ENCODE data around the gene SYTL3. TPM values are rescaled to one million over a fixed set of nuclear protein-coding genes. Genes with fewer than 3 reads are reported as not detected.
"Not testable (repeated sequence)": the region's sequence is repeated elsewhere in the genome, so short reads cannot be mapped to it uniquely, and the experiment has no call there.

The SYTL3 gene
- total and polyA plus RNA-seq, 2 experiments from 2014 or later = 0.07 TPM; not detected in 1

DNA sequence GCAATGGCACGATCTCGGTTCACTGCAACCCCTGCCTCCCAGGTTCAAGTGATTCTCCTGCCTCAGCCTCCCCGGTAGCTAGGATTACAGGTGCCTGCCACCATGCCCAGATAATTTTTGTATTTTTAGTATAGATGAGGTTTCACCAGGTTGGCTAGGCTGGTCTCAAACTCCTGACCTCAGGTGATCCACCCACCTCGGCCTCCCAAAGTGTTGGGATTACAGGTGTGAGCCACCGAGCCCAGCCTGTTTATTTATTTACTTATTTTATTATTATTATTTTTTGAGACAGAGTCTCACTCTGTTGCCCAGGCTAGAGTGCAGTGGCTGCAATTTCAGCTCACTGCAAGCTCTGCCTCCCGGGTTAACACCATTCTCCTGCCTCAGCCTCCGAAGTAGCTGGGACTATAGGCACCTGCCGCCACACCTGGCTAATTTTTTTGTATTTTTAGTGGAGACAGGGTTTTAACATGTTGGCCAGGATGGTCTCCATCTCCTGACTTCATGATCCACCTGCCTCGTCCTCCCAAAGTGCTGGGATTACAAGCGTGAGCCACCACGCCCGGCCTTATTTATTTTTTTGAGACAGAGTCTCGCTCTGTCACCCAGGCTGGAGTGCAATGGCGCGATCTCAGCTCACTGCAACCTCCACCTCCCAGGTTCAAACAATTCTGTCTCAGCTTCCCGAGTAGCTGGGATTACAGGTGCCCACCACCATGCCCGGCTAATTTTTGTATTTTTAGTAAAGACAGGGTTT is 2.3 kb downstream of the SYTL3 start:
- not testable (repeated sequence) for H3F3A ChIP-seq (replicated peaks; ENCODE audit: low read depth); H3K27me3 ChIP-seq (ENCODE audit: insufficient read depth); H3K4me3 ChIP-seq; H3K36me3 ChIP-seq (ENCODE audit: insufficient read depth); H3K36me3 Mint-ChIP-seq (ENCODE audit: low read depth); H3K9me3 Mint-ChIP-seq; H3K4me2 ChIP-seq; ATAC-seq; H3K4me1 ChIP-seq (ENCODE audit: insufficient read depth); H4K20me1 ChIP-seq (replicated peaks; ENCODE audit: insufficient read depth); H3K9me2 ChIP-seq (ENCODE audit: insufficient read depth); H3K27ac ChIP-seq (ENCODE audit: low read depth); DNase-seq (ENCODE audit: low spot score); H3K27ac Mint-ChIP-seq; H3K79me2 ChIP-seq (replicated peaks; ENCODE audit: insufficient read depth); H3K4me3 Mint-ChIP-seq
- peaks cover 10% of the 10 kb centered on the region for H3K27me3 Mint-ChIP-seq (ENCODE audit: insufficient read depth, low read depth, poor library complexity)
- H3K4me1 Mint-ChIP-seq = peaks cover 22% of the 10 kb centered on the region
- peak overlapping the region; percentile 28; the same call in 1 of the 2 replicates for H2AFZ ChIP-seq

- Histone ChIP-seq H3K27ac (ENCODE audit: low read depth) (no peak overlapping the region), H3K9me2 (ENCODE audit: insufficient read depth) (no peaks in the 10 kb centered on the region)
- ATAC-seq = peak; percentile 35; the same call in 1 of the 3 replicates
These were observed 3.9 kb downstream of the SYTL3 start for GRCh38 chr6:158653577-158654354.

More at GRCh38 chr6:158653577-158654354, 3.9 kb downstream of the SYTL3 start:
- Mint-ChIP-seq H3K36me3 (ENCODE audit: low read depth) (no peaks in the 10 kb centered on the region), H3K27ac (no peak overlapping the region), H3K9me3 (no peaks in the 10 kb centered on the region), H3K4me1 (peaks cover 22% of the 10 kb centered on the region), H3K4me3 (no peak overlapping the region), H3K27me3 (ENCODE audit: insufficient read depth, low read depth, poor library complexity) (peaks cover 10% of the 10 kb centered on the region)
- no peaks in the 10 kb centered on the region for H4K20me1 ChIP-seq (replicated peaks; ENCODE audit: insufficient read depth)
- H3F3A ChIP-seq (replicated peaks; ENCODE audit: low read depth) = no peaks in the 10 kb centered on the region
- H3K4me3 ChIP-seq = no peak overlapping the region
- H2AFZ ChIP-seq = peak overlapping the region; percentile 83; the same call in 1 of the 2 replicates
- DNase-seq (ENCODE audit: low spot score) = no peak
- no peaks in the 10 kb centered on the region for H3K79me2 ChIP-seq (replicated peaks; ENCODE audit: insufficient read depth)
- H3K4me2 ChIP-seq = no peak overlapping the region
- H3K4me1 ChIP-seq (ENCODE audit: insufficient read depth) = peaks cover 8% of the 10 kb centered on the region
- H3K27me3 ChIP-seq (ENCODE audit: insufficient read depth) = no peaks in the 10 kb centered on the region
- no peaks in the 10 kb centered on the region for H3K36me3 ChIP-seq (ENCODE audit: insufficient read depth)
- TF ChIP-seq, protein P1, sequence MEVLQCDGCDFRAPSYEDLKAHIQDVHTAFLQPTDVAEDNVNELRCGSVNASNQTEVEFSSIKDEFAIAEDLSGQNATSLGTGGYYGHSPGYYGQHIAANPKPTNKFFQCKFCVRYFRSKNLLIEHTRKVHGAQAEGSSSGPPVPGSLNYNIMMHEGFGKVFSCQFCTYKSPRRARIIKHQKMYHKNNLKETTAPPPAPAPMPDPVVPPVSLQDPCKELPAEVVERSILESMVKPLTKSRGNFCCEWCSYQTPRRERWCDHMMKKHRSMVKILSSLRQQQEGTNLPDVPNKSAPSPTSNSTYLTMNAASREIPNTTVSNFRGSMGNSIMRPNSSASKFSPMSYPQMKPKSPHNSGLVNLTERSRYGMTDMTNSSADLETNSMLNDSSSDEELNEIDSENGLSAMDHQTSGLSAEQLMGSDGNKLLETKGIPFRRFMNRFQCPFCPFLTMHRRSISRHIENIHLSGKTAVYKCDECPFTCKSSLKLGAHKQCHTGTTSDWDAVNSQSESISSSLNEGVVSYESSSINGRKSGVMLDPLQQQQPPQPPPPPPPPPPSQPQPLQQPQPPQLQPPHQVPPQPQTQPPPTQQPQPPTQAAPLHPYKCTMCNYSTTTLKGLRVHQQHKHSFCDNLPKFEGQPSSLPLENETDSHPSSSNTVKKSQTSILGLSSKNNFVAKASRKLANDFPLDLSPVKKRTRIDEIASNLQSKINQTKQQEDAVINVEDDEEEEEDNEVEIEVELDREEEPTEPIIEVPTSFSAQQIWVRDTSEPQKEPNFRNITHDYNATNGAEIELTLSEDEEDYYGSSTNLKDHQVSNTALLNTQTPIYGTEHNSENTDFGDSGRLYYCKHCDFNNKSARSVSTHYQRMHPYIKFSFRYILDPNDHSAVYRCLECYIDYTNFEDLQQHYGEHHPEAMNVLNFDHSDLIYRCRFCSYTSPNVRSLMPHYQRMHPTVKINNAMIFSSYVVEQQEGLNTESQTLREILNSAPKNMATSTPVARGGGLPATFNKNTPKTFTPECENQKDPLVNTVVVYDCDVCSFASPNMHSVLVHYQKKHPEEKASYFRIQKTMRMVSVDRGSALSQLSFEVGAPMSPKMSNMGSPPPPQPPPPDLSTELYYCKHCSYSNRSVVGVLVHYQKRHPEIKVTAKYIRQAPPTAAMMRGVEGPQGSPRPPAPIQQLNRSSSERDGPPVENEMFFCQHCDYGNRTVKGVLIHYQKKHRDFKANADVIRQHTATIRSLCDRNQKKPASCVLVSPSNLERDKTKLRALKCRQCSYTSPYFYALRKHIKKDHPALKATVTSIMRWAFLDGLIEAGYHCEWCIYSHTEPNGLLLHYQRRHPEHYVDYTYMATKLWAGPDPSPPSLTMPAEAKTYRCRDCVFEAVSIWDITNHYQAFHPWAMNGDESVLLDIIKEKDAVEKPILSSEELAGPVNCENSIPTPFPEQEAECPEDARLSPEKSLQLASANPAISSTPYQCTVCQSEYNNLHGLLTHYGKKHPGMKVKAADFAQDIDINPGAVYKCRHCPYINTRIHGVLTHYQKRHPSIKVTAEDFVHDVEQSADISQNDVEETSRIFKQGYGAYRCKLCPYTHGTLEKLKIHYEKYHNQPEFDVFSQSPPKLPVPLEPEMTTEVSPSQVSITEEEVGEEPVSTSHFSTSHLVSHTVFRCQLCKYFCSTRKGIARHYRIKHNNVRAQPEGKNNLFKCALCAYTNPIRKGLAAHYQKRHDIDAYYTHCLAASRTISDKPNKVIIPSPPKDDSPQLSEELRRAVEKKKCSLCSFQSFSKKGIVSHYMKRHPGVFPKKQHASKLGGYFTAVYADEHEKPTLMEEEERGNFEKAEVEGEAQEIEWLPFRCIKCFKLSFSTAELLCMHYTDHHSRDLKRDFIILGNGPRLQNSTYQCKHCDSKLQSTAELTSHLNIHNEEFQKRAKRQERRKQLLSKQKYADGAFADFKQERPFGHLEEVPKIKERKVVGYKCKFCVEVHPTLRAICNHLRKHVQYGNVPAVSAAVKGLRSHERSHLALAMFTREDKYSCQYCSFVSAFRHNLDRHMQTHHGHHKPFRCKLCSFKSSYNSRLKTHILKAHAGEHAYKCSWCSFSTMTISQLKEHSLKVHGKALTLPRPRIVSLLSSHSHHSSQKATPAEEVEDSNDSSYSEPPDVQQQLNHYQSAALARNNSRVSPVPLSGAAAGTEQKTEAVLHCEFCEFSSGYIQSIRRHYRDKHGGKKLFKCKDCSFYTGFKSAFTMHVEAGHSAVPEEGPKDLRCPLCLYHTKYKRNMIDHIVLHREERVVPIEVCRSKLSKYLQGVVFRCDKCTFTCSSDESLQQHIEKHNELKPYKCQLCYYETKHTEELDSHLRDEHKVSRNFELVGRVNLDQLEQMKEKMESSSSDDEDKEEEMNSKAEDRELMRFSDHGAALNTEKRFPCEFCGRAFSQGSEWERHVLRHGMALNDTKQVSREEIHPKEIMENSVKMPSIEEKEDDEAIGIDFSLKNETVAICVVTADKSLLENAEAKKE (CRISPR knock-in tag; IDR thresholded peaks at IDR 0.05) = no peak
- no peak for TF ChIP-seq ZNF331 (CRISPR knock-in tag; IDR thresholded peaks at IDR 0.05; ENCODE audit: low read depth)
- TF ChIP-seq EZH2 (IDR thresholded peaks at IDR 0.05; ENCODE audit: low read depth, unreplicated experiment) = no peak
- TF ChIP-seq, protein P2, sequence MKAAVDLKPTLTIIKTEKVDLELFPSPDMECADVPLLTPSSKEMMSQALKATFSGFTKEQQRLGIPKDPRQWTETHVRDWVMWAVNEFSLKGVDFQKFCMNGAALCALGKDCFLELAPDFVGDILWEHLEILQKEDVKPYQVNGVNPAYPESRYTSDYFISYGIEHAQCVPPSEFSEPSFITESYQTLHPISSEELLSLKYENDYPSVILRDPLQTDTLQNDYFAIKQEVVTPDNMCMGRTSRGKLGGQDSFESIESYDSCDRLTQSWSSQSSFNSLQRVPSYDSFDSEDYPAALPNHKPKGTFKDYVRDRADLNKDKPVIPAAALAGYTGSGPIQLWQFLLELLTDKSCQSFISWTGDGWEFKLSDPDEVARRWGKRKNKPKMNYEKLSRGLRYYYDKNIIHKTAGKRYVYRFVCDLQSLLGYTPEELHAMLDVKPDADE (IDR thresholded peaks at IDR 0.05) = no peak
- TF ChIP-seq EZH2phosphoT487 (IDR thresholded peaks at IDR 0.05; ENCODE audit: unreplicated experiment) = no peak
- no peak for TF ChIP-seq NANOG (IDR thresholded peaks at IDR 0.05; ENCODE audit: borderline replicate concordance)
- no peak for TF ChIP-seq ZNF114 (CRISPR knock-in tag; IDR thresholded peaks at IDR 0.05)
- no peak for TF ChIP-seq CREB1 (CRISPR knock-in tag; IDR thresholded peaks at IDR 0.05; ENCODE audit: low read depth)
- TF ChIP-seq JUNB (IDR thresholded peaks at IDR 0.05; ENCODE audit: unreplicated experiment) = no peak
- TF ChIP-seq STAT1 (IDR thresholded peaks at IDR 0.05; ENCODE audit: unreplicated experiment) = no peak
- TF ChIP-seq, protein P3, sequence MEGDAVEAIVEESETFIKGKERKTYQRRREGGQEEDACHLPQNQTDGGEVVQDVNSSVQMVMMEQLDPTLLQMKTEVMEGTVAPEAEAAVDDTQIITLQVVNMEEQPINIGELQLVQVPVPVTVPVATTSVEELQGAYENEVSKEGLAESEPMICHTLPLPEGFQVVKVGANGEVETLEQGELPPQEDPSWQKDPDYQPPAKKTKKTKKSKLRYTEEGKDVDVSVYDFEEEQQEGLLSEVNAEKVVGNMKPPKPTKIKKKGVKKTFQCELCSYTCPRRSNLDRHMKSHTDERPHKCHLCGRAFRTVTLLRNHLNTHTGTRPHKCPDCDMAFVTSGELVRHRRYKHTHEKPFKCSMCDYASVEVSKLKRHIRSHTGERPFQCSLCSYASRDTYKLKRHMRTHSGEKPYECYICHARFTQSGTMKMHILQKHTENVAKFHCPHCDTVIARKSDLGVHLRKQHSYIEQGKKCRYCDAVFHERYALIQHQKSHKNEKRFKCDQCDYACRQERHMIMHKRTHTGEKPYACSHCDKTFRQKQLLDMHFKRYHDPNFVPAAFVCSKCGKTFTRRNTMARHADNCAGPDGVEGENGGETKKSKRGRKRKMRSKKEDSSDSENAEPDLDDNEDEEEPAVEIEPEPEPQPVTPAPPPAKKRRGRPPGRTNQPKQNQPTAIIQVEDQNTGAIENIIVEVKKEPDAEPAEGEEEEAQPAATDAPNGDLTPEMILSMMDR (conservative IDR thresholded peaks at IDR 0.05; ENCODE audit: low read depth in 2 of 2) = no peak
